Trophoblast cell (in vitro differentiated cells and primary cell): ENCODE data around the gene SPRN.

Experiments used
- DNase-seq, 2 donors: peaks; one replicate each; pipeline ENCODE4 v3.0.0-alpha.2; 2016
- H2AFZ ChIP-seq: 2 replicates; pipeline ENCODE4 v1.6.1; 2013; ENCODE audit warnings: low read length, moderate library complexity, mild to moderate bottlenecking; ENCODE audit not compliant: insufficient read depth, poor library complexity
- H2AK5ac ChIP-seq: 2 replicates; pipeline ENCODE4 v1.6.1; 2013; ENCODE audit warnings: mild to moderate bottlenecking, low read length
- H2BK120ac ChIP-seq: 2 replicates; pipeline ENCODE4 v1.6.1; 2013; ENCODE audit warnings: low read length, mild to moderate bottlenecking, moderate library complexity; ENCODE audit not compliant: insufficient read depth, poor library complexity
- H2BK12ac ChIP-seq: 2 replicates; pipeline ENCODE4 v1.6.1; 2013; ENCODE audit warnings: mild to moderate bottlenecking, low read length, moderate library complexity
- H2BK5ac ChIP-seq: 2 replicates; pipeline ENCODE4 v1.6.1; 2013; ENCODE audit warnings: low read length, low read depth, moderate library complexity, mild to moderate bottlenecking; ENCODE audit not compliant: poor library complexity
- H3K14ac ChIP-seq: 2 replicates; pipeline ENCODE4 v1.6.1; 2013; ENCODE audit warnings: mild to moderate bottlenecking, low read length
- H3K18ac ChIP-seq: 2 replicates; pipeline ENCODE4 v1.6.1; 2013; ENCODE audit warnings: mild to moderate bottlenecking, low read length
- H3K23ac ChIP-seq: 2 replicates; pipeline ENCODE4 v1.6.1; 2013; ENCODE audit warnings: low read length
- H3K27ac ChIP-seq: 2 replicates; pipeline ENCODE4 v1.5.1; 2013; ENCODE audit warnings: low read depth, mild to moderate bottlenecking, inconsistent platforms, low read length, moderate library complexity
- H3K27me3 ChIP-seq: 2 replicates; pipeline ENCODE4 v1.6.1; 2013; ENCODE audit warnings: inconsistent platforms, mild to moderate bottlenecking, low read length, moderate library complexity; ENCODE audit not compliant: insufficient read depth
- H3K36me3 ChIP-seq, 2 experiments: 1 replicate in 1 of 2; 2 replicates in 1 of 2; pipeline ENCODE4 v1.6.1; 2013; ENCODE audit warnings: low read length in 2 of 2, mild to moderate bottlenecking in 2 of 2, moderate library complexity in 1 of 2; ENCODE audit not compliant: insufficient read depth in 2 of 2, control insufficient read depth in 1 of 2
- H3K4ac ChIP-seq: 2 replicates; pipeline ENCODE4 v1.6.1; 2013; ENCODE audit warnings: low read depth, mild to moderate bottlenecking, low read length, moderate library complexity
- H3K4me1 ChIP-seq, 2 experiments: 1 replicate in 1 of 2; 2 replicates in 1 of 2; pipeline ENCODE4 v1.6.1; 2013; ENCODE audit warnings: low read length in 2 of 2, mild to moderate bottlenecking in 2 of 2, moderate library complexity in 1 of 2; ENCODE audit not compliant: insufficient read depth in 2 of 2, control insufficient read depth in 1 of 2
- H3K4me2 ChIP-seq: 2 replicates; pipeline ENCODE4 v1.6.1; 2013; ENCODE audit warnings: inconsistent platforms, mild to moderate bottlenecking, low read length, moderate library complexity
- H3K4me3 ChIP-seq: 2 replicates; pipeline ENCODE4 v1.5.1; 2013; ENCODE audit warnings: mild to moderate bottlenecking, low read depth, low read length, inconsistent platforms
- H3K79me1 ChIP-seq: one replicate; pipeline ENCODE4 v1.6.1; 2013; ENCODE audit warnings: low read length
- H3K79me2 ChIP-seq: 2 replicates; pipeline ENCODE4 v1.6.1; 2013; ENCODE audit warnings: low read length, mild to moderate bottlenecking; ENCODE audit not compliant: control insufficient read depth, insufficient read depth, poor library complexity
- H3K9ac ChIP-seq: 2 replicates; pipeline ENCODE4 v1.6.1; 2013; ENCODE audit warnings: mild to moderate bottlenecking, low read length
- H3K9me3 ChIP-seq: 2 replicates; pipeline ENCODE4 v1.6.1; 2013; ENCODE audit warnings: low read depth, mild to moderate bottlenecking, control low read depth, inconsistent platforms, low read length; ENCODE audit not compliant: insufficient read depth
- H4K12ac ChIP-seq: 2 replicates; pipeline ENCODE4 v1.6.1; 2013; ENCODE audit warnings: low read depth, mild to moderate bottlenecking, low read length, moderate library complexity
- H4K8ac ChIP-seq: 2 replicates; pipeline ENCODE4 v1.6.1; 2013; ENCODE audit warnings: low read depth, mild to moderate bottlenecking, low read length, moderate library complexity
- H4K91ac ChIP-seq: one replicate; pipeline ENCODE4 v1.6.1; 2013; ENCODE audit warnings: low read depth, mild to moderate bottlenecking, low read length, moderate library complexity
- WGBS: extraction: QIAGEN DNeasy Blood & Tissue Kit; methylation state at CpG from one replicate; pipeline ENCODE4 v1.1.7; 2013; ENCODE audit warnings: missing lambda C conversion rate; ENCODE audit not compliant: insufficient read length, insufficient coverage; ENCODE audit errors: extremely low coverage; 5-methylcytosine and 5-hydroxymethylcytosine counted together

SPRN gene

GRCh38 chr10:133420579-133420978, 3.8 kb downstream of the SPRN start:
- H3K79me1 ChIP-seq: no peaks in the 10 kb centered on the region

DNA sequence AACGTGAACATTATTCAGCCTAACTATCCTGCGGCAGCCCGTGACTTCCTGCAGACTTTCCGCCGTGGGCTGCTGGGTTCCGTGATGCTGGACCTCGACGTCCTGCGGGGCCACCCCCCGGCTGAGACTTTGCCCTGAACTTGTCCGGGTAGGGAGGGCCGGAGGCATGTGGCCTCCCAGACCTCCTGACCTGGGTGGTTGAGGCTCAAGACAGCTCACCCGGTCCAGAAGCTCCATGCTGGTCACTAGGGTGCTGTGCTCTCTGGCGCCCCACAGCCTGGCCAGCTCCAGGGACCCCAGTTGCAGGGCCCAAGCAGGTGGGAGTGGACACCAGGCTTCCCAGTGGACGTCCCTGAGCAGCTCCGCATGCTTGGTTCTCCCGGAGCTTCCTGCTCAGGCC, 4.4 kb downstream of the SPRN start:
- Histone ChIP-seq H3K4ac (no peak overlapping the region), H3K79me2 (no peaks in the 10 kb centered on the region), H3K27me3 (peaks cover 10% of the 10 kb centered on the region), H4K8ac (no peak overlapping the region), H3K4me2 (no peak overlapping the region), H3K14ac (no peak overlapping the region), H3K4me3 (no peak overlapping the region), H2AFZ (no peak overlapping the region), H3K4me1 (peaks cover 0 to 6% of the 10 kb centered on the region in 2 experiments), H2AK5ac (no peak overlapping the region), H3K23ac (no peak overlapping the region), H4K12ac (no peak overlapping the region), H3K27ac (no peak overlapping the region), H2BK5ac (no peak overlapping the region), H2BK12ac (no peak overlapping the region), H3K9me3 (peaks cover 12% of the 10 kb centered on the region), H3K36me3 (peaks cover 34 to 40% of the 10 kb centered on the region in 2 experiments), H4K91ac (no peak overlapping the region), H3K18ac (no peak overlapping the region), H2BK120ac (no peak overlapping the region), H3K9ac (no peak overlapping the region), H3K79me1 (no peaks in the 10 kb centered on the region)
- no CpG with 5 or more reads among the region's 17 CpGs for WGBS
- DNase-seq: no peak

More at GRCh38 chr10:133420579-133420978, 3.8 kb downstream of the SPRN start:
- Histone ChIP-seq H2AFZ (no peak overlapping the region), H4K12ac (no peak overlapping the region), H3K9ac (no peak overlapping the region), H3K4me2 (no peak overlapping the region), H3K79me2 (no peaks in the 10 kb centered on the region), H3K14ac (no peak overlapping the region), H3K9me3 (peaks cover 10% of the 10 kb centered on the region), H4K8ac (no peak overlapping the region), H2BK120ac (no peak overlapping the region), H3K4ac (no peak overlapping the region), H2BK5ac (no peak overlapping the region), H3K4me3 (no peak overlapping the region), H3K36me3 (peaks cover 33 to 36% of the 10 kb centered on the region in 2 experiments), H3K23ac (no peak overlapping the region), H2AK5ac (no peak overlapping the region), H3K18ac (no peak overlapping the region), H2BK12ac (no peak overlapping the region), H3K27me3 (peaks cover 10% of the 10 kb centered on the region), H3K27ac (no peak overlapping the region), H4K91ac (no peak overlapping the region), H3K4me1 (peaks cover 0 to 6% of the 10 kb centered on the region in 2 experiments)
- WGBS: no CpG with 5 or more reads among the region's 6 CpGs
- no peak for DNase-seq

DNA sequence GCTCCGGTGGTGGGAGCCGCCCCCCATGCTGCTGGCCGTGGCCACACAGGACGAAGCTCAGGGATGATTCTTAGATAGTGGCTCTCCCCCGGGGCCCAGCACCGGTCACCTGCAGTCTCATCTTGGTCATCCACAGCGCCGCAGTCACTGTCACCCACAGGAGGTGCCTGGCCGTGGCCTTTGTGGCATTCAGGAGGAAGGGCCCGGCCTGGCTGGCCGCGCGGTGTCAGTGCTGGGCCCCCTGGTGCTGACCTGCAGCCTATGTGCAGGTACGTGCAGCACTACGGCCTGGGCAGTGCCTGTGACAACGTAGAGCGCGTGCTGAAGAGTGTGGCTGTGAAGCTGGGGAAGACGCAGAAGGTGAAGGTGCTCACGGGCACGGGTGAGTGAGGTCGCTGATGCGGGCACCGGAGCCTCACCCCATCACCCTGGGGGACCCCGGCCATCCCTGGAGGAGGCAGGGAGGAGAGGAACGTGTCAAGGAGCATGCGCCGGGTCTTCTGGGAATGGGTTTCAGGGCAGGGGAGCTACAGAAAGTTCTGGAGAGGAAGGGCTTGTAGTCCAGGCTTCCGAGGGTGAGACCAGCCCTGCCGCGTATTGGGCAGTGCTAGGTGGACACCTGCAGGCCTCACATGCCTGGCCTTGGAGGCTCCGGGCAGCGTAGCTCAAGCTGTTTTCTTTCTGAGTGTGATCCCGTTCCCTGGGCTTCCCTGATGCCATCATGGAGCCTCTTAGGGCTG, 5.0 kb downstream of the SPRN start:
- Histone ChIP-seq H3K9ac (no peak overlapping the region), H3K14ac (no peak overlapping the region), H3K23ac (no peak overlapping the region), H3K4me1 (peaks cover 0 to 6% of the 10 kb centered on the region in 2 experiments), H4K12ac (no peak overlapping the region), H3K4me3 (no peak overlapping the region), H3K18ac (no peak overlapping the region), H2AK5ac (no peak overlapping the region), H3K36me3 (peaks cover 39 to 42% of the 10 kb centered on the region in 2 experiments), H3K79me2 (no peaks in the 10 kb centered on the region), H3K79me1 (no peaks in the 10 kb centered on the region), H2BK5ac (no peak overlapping the region), H4K8ac (no peak overlapping the region), H4K91ac (no peak overlapping the region), H3K27ac (no peak overlapping the region), H3K4me2 (no peak overlapping the region), H2BK12ac (no peak overlapping the region), H2BK120ac (no peak overlapping the region), H2AFZ (no peak overlapping the region), H3K27me3 (peaks cover 10% of the 10 kb centered on the region), H3K9me3 (peaks cover 14% of the 10 kb centered on the region), H3K4ac (no peak overlapping the region)
- WGBS: no CpG with 5 or more reads among the region's 34 CpGs
- DNase-seq: no peak

DNA sequence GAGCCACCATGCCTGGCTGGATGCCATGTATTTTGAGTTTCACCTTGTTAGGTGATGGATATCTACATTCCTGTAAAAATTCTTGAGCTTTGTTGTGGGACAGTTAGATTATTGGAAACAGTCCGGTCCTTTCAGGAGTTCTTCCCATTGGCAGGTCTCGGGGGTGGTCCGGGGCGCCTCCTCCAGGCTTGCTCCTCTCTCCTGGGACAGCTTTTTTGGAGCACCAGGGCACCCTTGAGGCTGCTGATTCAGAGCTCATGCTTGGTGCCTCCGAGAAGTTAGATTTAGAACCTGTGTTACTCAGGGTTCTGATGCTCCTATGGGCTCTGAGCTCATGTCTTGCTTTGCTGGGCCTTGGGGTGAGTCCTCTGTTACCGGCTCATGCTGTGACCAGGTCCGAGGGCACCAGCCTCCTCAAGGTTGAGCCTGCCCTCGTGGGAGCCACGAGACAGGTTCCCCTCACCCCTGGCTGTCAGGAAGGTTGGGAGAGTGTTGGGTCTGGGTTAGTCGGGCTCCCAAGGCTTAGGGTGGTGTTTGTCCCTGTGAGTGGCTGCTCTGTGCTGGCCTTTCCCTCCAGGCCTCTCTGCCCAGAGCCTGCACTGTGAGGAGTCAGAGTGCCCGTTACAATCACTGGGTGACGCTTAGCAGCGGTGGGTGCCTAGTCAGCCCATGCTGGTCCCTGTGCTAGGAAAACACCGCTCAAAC, 6.0 kb downstream of the SPRN start:
- Histone ChIP-seq H3K79me2 (no peaks in the 10 kb centered on the region), H4K8ac (no peak overlapping the region), H3K14ac (no peak overlapping the region), H2BK120ac (no peak overlapping the region), H3K18ac (no peak overlapping the region), H3K36me3 (peaks cover 41 to 42% of the 10 kb centered on the region in 2 experiments), H3K27ac (no peak overlapping the region), H4K12ac (no peak overlapping the region), H2BK12ac (no peak overlapping the region), H3K4me2 (no peak overlapping the region), H2BK5ac (no peak overlapping the region), H3K9ac (no peak overlapping the region), H3K79me1 (no peaks in the 10 kb centered on the region), H3K4me3 (no peak overlapping the region), H3K27me3 (peaks cover 7% of the 10 kb centered on the region), H3K23ac (no peak overlapping the region), H2AFZ (no peak overlapping the region), H3K4me1 (peaks cover 0 to 5% of the 10 kb centered on the region in 2 experiments), H3K4ac (no peak overlapping the region), H4K91ac (no peak overlapping the region), H2AK5ac (no peak overlapping the region), H3K9me3 (peaks cover 14% of the 10 kb centered on the region)
- no peak for DNase-seq
- no CpG with 5 or more reads among the region's 14 CpGs for WGBS
